Measurements from ENCODE around the gene C11orf86.

- no peak for TF ChIP-seq CTCF (IDR thresholded peaks at IDR 0.05)
- TF ChIP-seq POLR2A (IDR thresholded peaks at IDR 0.05): no peak
Observed at GRCh38 chr11:66996609-66997273, 21.6 kb downstream of the C11orf86 start.

Measured in thyroid gland (tissue), 4 donors.